Tibial nerve (tissue), 4 donors: ENCODE measurements around the gene CDC25B. TPM values are rescaled to one million over a fixed set of nuclear protein-coding genes. Genes with fewer than 3 reads are reported as not detected.

Experiments used
- DNase-seq, 2 donors: peaks; one replicate each; pipeline ENCODE4 v3.0.0-alpha.2; 2019; ENCODE audit warnings: low spot score in 2 of 2
- H3K27ac ChIP-seq, 4 donors: fragments of 200-600 bp; sonication (generic) in 3 of 4; one replicate each; pipeline ENCODE4 v1.5.1; 2017 to 2019; ENCODE audit warnings: mild to moderate bottlenecking in 1 of 4
- H3K27me3 ChIP-seq, 2 donors: fragments of 200-600 bp; sonication (generic) in 1 of 2; one replicate each; pipeline versions ENCODE4 v1.5.1 to v1.6.0; 2017 to 2019
- H3K36me3 ChIP-seq, 3 donors: fragments of 200-600 bp; sonication (generic); one replicate each; pipeline ENCODE4 v1.5.1; 2018 to 2019
- H3K4me1 ChIP-seq, 4 donors: fragments of 200-600 bp; sonication (generic) in 3 of 4; one replicate each; pipeline ENCODE4 v1.5.1; 2017 to 2019
- H3K4me3 ChIP-seq, 4 donors: fragments of 200-600 bp; sonication (generic) in 3 of 4; one replicate each; pipeline ENCODE4 v1.5.1; 2017 to 2019; ENCODE audit warnings: mild to moderate bottlenecking in 1 of 4, moderate library complexity in 1 of 4
- H3K9me3 ChIP-seq, 4 donors: fragments of 200-600 bp; sonication (generic) in 3 of 4; one replicate each; pipeline ENCODE4 v1.5.1; 2017 to 2019
- CTCF ChIP-seq, 5 experiments: fragments of 200-600 bp in 3 of 5; fragments of 450-650 bp in 2 of 5; sonication (generic) in 3 of 5; IDR thresholded peaks; one replicate each; pipeline ENCODE4 v1.5.1; 2016 to 2019; ENCODE audit warnings: antibody characterized with exemption in 5 of 5, mild to moderate bottlenecking in 3 of 5, moderate library complexity in 2 of 5
- EP300 ChIP-seq, 2 donors: sonication (generic); formaldehyde crosslinking; IDR thresholded peaks; one replicate each; pipeline ENCODE4 v1.6.1; 2017; ENCODE audit warnings: antibody characterized with exemption in 2 of 2, mild to moderate bottlenecking in 1 of 2
- POLR2A ChIP-seq, 2 donors: fragments of 450-650 bp; IDR thresholded peaks; one replicate each; pipeline ENCODE4 v1.6.1; 2017; ENCODE audit warnings: antibody characterized with exemption in 2 of 2, mild to moderate bottlenecking in 2 of 2, moderate library complexity in 2 of 2
- WGBS, 2 donors: methylation state at CpG; one replicate each; pipeline ENCODE4 v1.1.5; 2018; 5-methylcytosine and 5-hydroxymethylcytosine counted together
- total RNA-seq, 4 donors: library from RNA; depleted of rRNA; stranded (reverse); fragments of >200 nt; gene quantifications; one replicate each; pipeline ENCODE4 v1.1.0, GENCODE V29; 2016

Gene CDC25B
- total RNA-seq, 4 donors from 2014 or later, result 33.0 to 65.4 (median 43.9) TPM

- H3K36me3 ChIP-seq, result peaks cover 0 to 54% (median 0%) of the 10 kb centered on the region in 3 donors
- H3K27me3 ChIP-seq, result peaks cover 0 to 8% of the 10 kb centered on the region in 2 donors
- H3K27ac ChIP-seq, result peak overlapping the region in 3 of 4 donors; percentile 6 to 84 (median 80)
- peaks cover 0 to 81% (median 20%) of the 10 kb centered on the region in 4 donors for H3K4me1 ChIP-seq
- no peak for DNase-seq
- no peaks in the 10 kb centered on the region for H3K9me3 ChIP-seq
- WGBS, 2 donors, result 72 to 76% methylated on average over 18 to 24 of the region's 26 CpGs
- TF ChIP-seq CTCF (IDR thresholded peaks at IDR 0.05), result no peak
- TF ChIP-seq POLR2A (IDR thresholded peaks at IDR 0.05), result no peak
- TF ChIP-seq EP300 (IDR thresholded peaks at IDR 0.05), result no peak
- no peak overlapping the region for H3K4me3 ChIP-seq
These were observed 42.4 kb upstream of the CDC25B start for GRCh38 chr20:3753501-3754275.

- Histone ChIP-seq H3K9me3 (no peaks in the 10 kb centered on the region), H3K27ac (peak overlapping the region in 3 of 4 donors; percentile 18 to 84 (median 80)), H3K36me3 (peaks cover 0 to 50% (median 0%) of the 10 kb centered on the region in 3 donors), H3K4me1 (peaks cover 0 to 86% (median 23%) of the 10 kb centered on the region in 4 donors), H3K27me3 (peaks cover 0 to 8% of the 10 kb centered on the region in 2 donors), H3K4me3 (no peak overlapping the region)
- WGBS, 2 donors, result 87 to 97% methylated on average over 12 to 16 of the region's 16 CpGs
- TF ChIP-seq EP300 (IDR thresholded peaks at IDR 0.05), result no peak
- TF ChIP-seq POLR2A (IDR thresholded peaks at IDR 0.05), result no peak
- TF ChIP-seq CTCF (IDR thresholded peaks at IDR 0.05), result no peak
- no peak for DNase-seq
These were observed 41.9 kb upstream of the CDC25B start for GRCh38 chr20:3754276-3754630.

- H3K27me3 ChIP-seq, result peaks cover 0 to 8% of the 10 kb centered on the region in 2 donors
- H3K4me1 ChIP-seq, result peaks cover 0 to 85% (median 27%) of the 10 kb centered on the region in 4 donors
- no peaks in the 10 kb centered on the region for H3K9me3 ChIP-seq
- 94 to 100% methylated on average over 1 to 6 of the region's 7 CpGs for WGBS, 2 donors
- no peak overlapping the region for H3K4me3 ChIP-seq
- DNase-seq, result no peak
- TF ChIP-seq POLR2A (IDR thresholded peaks at IDR 0.05) (no peak), EP300 (IDR thresholded peaks at IDR 0.05) (no peak), CTCF (IDR thresholded peaks at IDR 0.05) (no peak)
- H3K27ac ChIP-seq, result peak overlapping the region in 3 of 4 donors; percentile 26 to 84 (median 80)
- H3K36me3 ChIP-seq, result peaks cover 0 to 41% (median 0%) of the 10 kb centered on the region in 3 donors
These were observed 40.8 kb upstream of the CDC25B start for GRCh38 chr20:3755269-3755668.

GRCh38 chr20:3755814-3756480, 40.2 kb upstream of the CDC25B start:
- H3K4me3 ChIP-seq, result no peak overlapping the region
- no peaks in the 10 kb centered on the region for H3K9me3 ChIP-seq
- peak overlapping the region; percentile 26 to 84 (median 60) for H3K27ac ChIP-seq
- H3K36me3 ChIP-seq, result peaks cover 0 to 34% (median 0%) of the 10 kb centered on the region in 3 donors
- H3K27me3 ChIP-seq, result peaks cover 0 to 5% of the 10 kb centered on the region in 2 donors
- peaks cover 0 to 85% (median 27%) of the 10 kb centered on the region in 4 donors for H3K4me1 ChIP-seq
- WGBS, 2 donors, result 60 to 67% methylated on average over 4 of the region's 5 CpGs
- TF ChIP-seq CTCF (IDR thresholded peaks at IDR 0.05), result no peak
- TF ChIP-seq EP300 (IDR thresholded peaks at IDR 0.05), result peak in 1 of 2 donors; percentile 73
- DNase-seq, result no peak

GRCh38 chr20:3757268-3757667, 38.8 kb upstream of the CDC25B start:
- Histone ChIP-seq H3K9me3 (no peaks in the 10 kb centered on the region), H3K4me1 (peaks cover 0 to 74% (median 27%) of the 10 kb centered on the region in 4 donors), H3K27ac (peak overlapping the region in 2 of 4 donors; percentile 76 to 84), H3K27me3 (no peaks in the 10 kb centered on the region), H3K36me3 (peaks cover 0 to 23% (median 0%) of the 10 kb centered on the region in 3 donors), H3K4me3 (no peak overlapping the region)
- 66 to 84% methylated on average over 2 of the region's 2 CpGs for WGBS, 2 donors
- DNase-seq, result no peak
- no peak for TF ChIP-seq CTCF (IDR thresholded peaks at IDR 0.05)
- no peak for TF ChIP-seq POLR2A (IDR thresholded peaks at IDR 0.05)
- peak in 1 of 2 donors; percentile 21 for TF ChIP-seq EP300 (IDR thresholded peaks at IDR 0.05)
